Smooth muscle cell (in vitro differentiated cells): ENCODE data around the gene HS3ST6. TPM values are rescaled to one million over a fixed set of nuclear protein-coding genes. Genes with fewer than 3 reads are reported as not detected.

Source experiments
- DNase-seq: peaks from one replicate; lab custom pipeline; 2025; ENCODE audit not compliant: unreplicated experiment; lab: John Stamatoyannopoulos, UW
- H2AFZ ChIP-seq: fragments of 200-600 bp; sonication (generic); 2 replicates; pipeline ENCODE4 v1.6.0; 2016; ENCODE audit warnings: antibody characterized with exemption, low read depth, mild to moderate bottlenecking
- H3F3A ChIP-seq: fragments of 200-600 bp; sonication (generic); 2 replicates; pipeline ENCODE4 v1.6.0; 2017; ENCODE audit warnings: antibody characterized with exemption, low read depth
- H3K27ac ChIP-seq: fragments of 200-600 bp; sonication (generic); 2 replicates; pipeline ENCODE4 v1.5.1; 2016; ENCODE audit warnings: low read depth, mild to moderate bottlenecking
- H3K27me3 ChIP-seq: fragments of 200-600 bp; sonication (generic); 2 replicates; pipeline ENCODE4 v1.6.1; 2016; ENCODE audit warnings: low read depth, mild to moderate bottlenecking
- H3K36me3 ChIP-seq: fragments of 200-600 bp; sonication (generic); 2 replicates; pipeline ENCODE4 v1.5.1; 2016; ENCODE audit warnings: low read depth
- H3K4me1 ChIP-seq: fragments of 200-600 bp; sonication (generic); 2 replicates; pipeline ENCODE4 v1.5.1; 2016; ENCODE audit warnings: low read depth
- H3K4me2 ChIP-seq: fragments of 200-600 bp; sonication (generic); 2 replicates; pipeline ENCODE4 v1.6.0; 2016; ENCODE audit warnings: mild to moderate bottlenecking
- H3K4me3 ChIP-seq: fragments of 200-600 bp; sonication (generic); 2 replicates; pipeline ENCODE4 v1.5.1; 2016; ENCODE audit warnings: mild to moderate bottlenecking
- H3K79me2 ChIP-seq: fragments of 200-600 bp; sonication (generic); 2 replicates; pipeline ENCODE4 v1.6.0; 2016; ENCODE audit warnings: low read depth, mild to moderate bottlenecking
- H3K9ac ChIP-seq: fragments of 200-600 bp; sonication (generic); 2 replicates; pipeline ENCODE4 v1.6.0; 2016; ENCODE audit warnings: low read depth
- H3K9me3 ChIP-seq: fragments of 200-600 bp; sonication (generic); replicated peaks from 2 replicates; pipeline ENCODE4 v1.5.1; 2016; ENCODE audit warnings: low read depth
- H4K20me1 ChIP-seq: fragments of 200-600 bp; sonication (generic); 2 replicates; pipeline ENCODE4 v1.6.0; 2016; ENCODE audit warnings: low read depth
- CTCF ChIP-seq: fragments of 200-600 bp; sonication (generic); IDR thresholded peaks from 2 replicates; pipeline ENCODE4 v1.5.1; 2017; ENCODE audit warnings: borderline replicate concordance, mild to moderate bottlenecking, antibody characterized with exemption; ENCODE audit not compliant: insufficient read depth, poor library complexity, severe bottlenecking
- WGBS: methylation state at CpG from one replicate; pipeline ENCODE4 v1.1.7; 2016; ENCODE audit warnings: low lambda C conversion rate; 5-methylcytosine and 5-hydroxymethylcytosine counted together
- polyA plus RNA-seq: library from polyadenylated mRNA; unstranded; fragments of >200 nt; fragmentation: Nextera tagmentation; extraction: Ambion mirVana; gene quantifications from 2 replicates; pipeline ENCODE4 v1.2.1, GENCODE V29; 2016
- total RNA-seq: library from RNA; depleted of rRNA; stranded (reverse); fragments of >200 nt; gene quantifications from 2 replicates; pipeline ENCODE4 v1.2.3, GENCODE V29; 2014

HS3ST6 gene
- total and polyA plus RNA-seq, 2 experiments from 2014 or later, result not detected

GRCh38 chr16:1874854-1875253 lies 43.4 kb downstream of the HS3ST6 start:
- H3K4me3 ChIP-seq, result no peak overlapping the region
- no peaks in the 10 kb centered on the region for H4K20me1 ChIP-seq
- peaks cover 46% of the 10 kb centered on the region for H3K27me3 ChIP-seq
- H3K9ac ChIP-seq, result no peak overlapping the region
- no peak for DNase-seq
- no peaks in the 10 kb centered on the region for H3F3A ChIP-seq
- WGBS, result 71% methylated on average over 6 of the region's 6 CpGs
- no peak for TF ChIP-seq CTCF
- H3K4me1 ChIP-seq, result peaks cover 2% of the 10 kb centered on the region
- H3K27ac ChIP-seq, result no peak overlapping the region
- no peak overlapping the region for H3K4me2 ChIP-seq
- no peaks in the 10 kb centered on the region for H3K79me2 ChIP-seq
- no peaks in the 10 kb centered on the region for H3K36me3 ChIP-seq
- no peaks in the 10 kb centered on the region for H3K9me3 ChIP-seq
- no peak overlapping the region for H2AFZ ChIP-seq

- H2AFZ ChIP-seq, result no peak within 1 kb of the TSS
- H3K9me3 ChIP-seq, result no peaks in the 10 kb centered on the region
- H3K9ac ChIP-seq, result no peak within 1 kb of the TSS
- 5% methylated on average over 29 of the region's 68 CpGs for WGBS
- no peaks in the 10 kb centered on the region for H3K36me3 ChIP-seq
- no peak for TF ChIP-seq CTCF
- no peaks in the 10 kb centered on the region for H3K79me2 ChIP-seq
- H3K4me2 ChIP-seq, result peak within 1 kb of the TSS; percentile 78
- peaks cover 2% of the 10 kb centered on the region for H3K4me1 ChIP-seq
- peak within 1 kb of the TSS; percentile 38 for H3K4me3 ChIP-seq
- H3K27ac ChIP-seq, result peak within 1 kb of the TSS; percentile 81
- DNase-seq, result peak; percentile 7
- peaks cover 32% of the 10 kb centered on the region for H3K27me3 ChIP-seq
- no peaks in the 10 kb centered on the region for H4K20me1 ChIP-seq
- H3F3A ChIP-seq, result no peaks in the 10 kb centered on the region
These were observed 46.1 kb downstream of the HS3ST6 start, which contains the start of gene MEIOB for GRCh38 chr16:1871974-1872635. TSS of gene MEIOB (minus strand) at chr16:1872164. CDS start at chr16:1868175, 3,989 bp downstream.

GRCh38 chr16:1870365-1871082 lies 47.7 kb downstream of the HS3ST6 start:
- 35% methylated on average over 9 of the region's 9 CpGs for WGBS
- Histone ChIP-seq H2AFZ (no peak overlapping the region), H3K4me2 (peak overlapping the region; percentile 2), H3K36me3 (no peaks in the 10 kb centered on the region), H4K20me1 (no peaks in the 10 kb centered on the region), H3K79me2 (no peaks in the 10 kb centered on the region), H3K9me3 (no peaks in the 10 kb centered on the region), H3K4me1 (peaks cover 2% of the 10 kb centered on the region), H3K4me3 (no peak overlapping the region), H3F3A (no peaks in the 10 kb centered on the region), H3K27ac (peak overlapping the region; percentile 81), H3K9ac (peak overlapping the region; percentile 7), H3K27me3 (peaks cover 37% of the 10 kb centered on the region)
- DNase-seq, result no peak
- TF ChIP-seq CTCF, result no peak
